ENCODE data around the gene RNF26.

GRCh38 chr11:119306373-119306890 is 27.9 kb upstream of the RNF26 start:
- TF ChIP-seq CTCF (conservative IDR thresholded peaks at IDR 0.05), result no peak
- no peak for TF ChIP-seq EZH2 (IDR thresholded peaks at IDR 0.05; ENCODE audit: low read depth)

All from PC-9 (cell line).